ENCODE results near the gene ZNF385A. TPM values are rescaled to one million over a fixed set of nuclear protein-coding genes. Genes with fewer than 3 reads are reported as not detected.

ZNF385A gene
- total and polyA plus RNA-seq, 2 donors (not counting 3 experiments of a cell fraction or from before 2014, with no cell fraction given), result 1.6 to 7.9 TPM

- Histone ChIP-seq H3K4me1 (ENCODE audit: control insufficient read depth, extremely low read depth, insufficient read depth, low read length) (peaks cover 4% of the 10 kb centered on the region), H3K36me3 (ENCODE audit: control insufficient read depth in 2 of 2, extremely low read depth in 1 of 2, insufficient read depth in 2 of 2, low read length in 2 of 2) (no peaks in the 10 kb centered on the region), H3K27ac (ENCODE audit: insufficient read depth, low read depth, low read length) (no peak overlapping the region), H4K20me1 (replicated peaks; ENCODE audit: control insufficient read depth, extremely low read depth, insufficient read depth, low read length) (no peaks in the 10 kb centered on the region), H3K27me3 (ENCODE audit: control insufficient read depth in 2 of 2, insufficient read depth in 2 of 2, low read length in 2 of 2) (no peaks in the 10 kb centered on the region), H3K9ac (replicated peaks; ENCODE audit: extremely low read depth, insufficient read depth, low read length) (no peak overlapping the region), H3K9me1 (replicated peaks; ENCODE audit: control insufficient read depth, extremely low read depth, insufficient read depth, low read length) (no peaks in the 10 kb centered on the region), H3K4me2 (ENCODE audit: insufficient read depth, low read length) (no peak overlapping the region), H3K4me3 (replicated peaks in 1 of 3; ENCODE audit: insufficient read depth in 1 of 3, low read depth in 1 of 3, low read length in 3 of 3) (no peak overlapping the region), H2AFZ (ENCODE audit: low read depth, low read length) (no peak overlapping the region), H3K9me3 (replicated peaks; ENCODE audit: control insufficient read depth, insufficient read depth, low read length) (no peaks in the 10 kb centered on the region), H3K79me2 (ENCODE audit: control insufficient read depth, insufficient read depth, low read length) (peaks cover 9% of the 10 kb centered on the region)
- intact Hi-C loops (cut with micrococcal nuclease), result no loop called here
- dilution Hi-C loops (cut with MboI; ENCODE audit: extremely low pct_ligation_motif_present, low sequenced_read_pairs), result no loop called here
- BruUV-seq (replicated peaks), result no TSS peak
- DNase-seq (ENCODE audit: low read depth, low spot score), result no peak
- FAIRE-seq, result no peak
- ChIA-PET POLR2A (no interaction called here), CTCF (interaction anchor here (0.8 to 2.1 kb wide), 4 partner anchors 14 to 49 kb away, joined by 3 to 7 read pairs (median 4); no protein-coding TSS in a partner anchor)
- TF ChIP-seq FOS (IDR thresholded peaks at IDR 0.05; ENCODE audit: borderline replicate concordance, insufficient read depth, low read length), result no peak
- TF ChIP-seq EZH2 (IDR thresholded peaks at IDR 0.05; ENCODE audit: borderline replicate concordance, low read depth, low read length, severe bottlenecking), result no peak
- TF ChIP-seq POLR2A (IDR thresholded peaks at IDR 0.05; ENCODE audit: low read depth, low read length), result no peak
- TF ChIP-seq, protein P1, sequence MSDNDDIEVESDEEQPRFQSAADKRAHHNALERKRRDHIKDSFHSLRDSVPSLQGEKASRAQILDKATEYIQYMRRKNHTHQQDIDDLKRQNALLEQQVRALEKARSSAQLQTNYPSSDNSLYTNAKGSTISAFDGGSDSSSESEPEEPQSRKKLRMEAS (IDR thresholded peaks at IDR 0.05; ENCODE audit: insufficient read depth, insufficient read length), result no peak
- TF ChIP-seq POLR2AphosphoS5 (IDR thresholded peaks at IDR 0.05; ENCODE audit: insufficient read depth, low read depth, low read length), result no peak
- no peak for TF ChIP-seq JUN (IDR thresholded peaks at IDR 0.05; ENCODE audit: borderline replicate concordance, insufficient read depth, insufficient read length, low read depth)
- no peak for TF ChIP-seq GATA2 (IDR thresholded peaks at IDR 0.05; ENCODE audit: insufficient read depth, insufficient read length, low read depth, low read length)
- TF ChIP-seq MYC (IDR thresholded peaks at IDR 0.05; ENCODE audit: low read depth, low read length), result no peak
- no peak for TF ChIP-seq CTCF (IDR thresholded peaks at IDR 0.05; ENCODE audit: extremely low read depth in 1 of 2, insufficient read depth in 1 of 2, low read depth in 1 of 2, low read length in 2 of 2)
Observed at GRCh38 chr12:54321363-54321762, 63.2 kb downstream of the ZNF385A start.

MicroRNAs within 50 kb of the gene (microRNA counts, 767-probe panel; counts per million panel counts)
- microRNA hsa-miR-148b-3p, result 723 counts per million, percentile 96 among the panel's probes with 10 or more counts

Small RNA genes within 50 kb of the gene (microRNA-seq; reads per million reads assigned to microRNA genes)
- 175 reads per million, percentile 64 among the genes with 10 or more reads in this experiment for gene MIR148B (ENCODE audit: borderline number of aligned reads, borderline replicate concordance)

Small RNA genes within 50 kb of the gene (small RNA-seq; reads per million reads assigned to genes)
- gene MIR148B (ENCODE audit: insufficient read depth, insufficient read length, low read depth, low replicate concordance) (41.8 reads per million, percentile 90 among the genes with 10 or more reads in this experiment), gene RN7SL744P (ENCODE audit: insufficient read depth, insufficient read length, low read depth, low replicate concordance) (not detected)

Other genes with a start within 250 kb of the ZNF385A start
- gene SMUG1, start 195.7 kb downstream of the ZNF385A start, total RNA-seq, result 17.5 and 17.8 TPM in 2 replicates
- gene SMUG1, start 195.7 kb downstream of the ZNF385A start, polyA plus RNA-seq, result 36.4 and 41.6 TPM in 2 replicates
- gene CBX5, start 104.6 kb downstream of the ZNF385A start, total RNA-seq, result 111 TPM in 2 replicates
- gene CBX5, start 104.6 kb downstream of the ZNF385A start, polyA plus RNA-seq, result 20.4 and 22.8 TPM in 2 replicates
- gene HNRNPA1, start 104.0 kb downstream of the ZNF385A start, total RNA-seq, result 1,437 and 1,470 TPM in 2 replicates
- 340 and 566 TPM in 2 replicates for gene HNRNPA1, start 104.0 kb downstream of the ZNF385A start, polyA plus RNA-seq
- gene NFE2, start 83.7 kb downstream of the ZNF385A start, total RNA-seq, result not detected in 2 replicates
- not detected in 2 replicates for gene NFE2, start 83.7 kb downstream of the ZNF385A start, polyA plus RNA-seq
- gene COPZ1, start 59.6 kb downstream of the ZNF385A start, total RNA-seq, result 137 and 143 TPM in 2 replicates
- gene COPZ1, start 59.6 kb downstream of the ZNF385A start, polyA plus RNA-seq, result 169 and 174 TPM in 2 replicates
- gene GPR84, start 20.2 kb downstream of the ZNF385A start, total RNA-seq, result not detected in 2 replicates
- gene GPR84, start 20.2 kb downstream of the ZNF385A start, polyA plus RNA-seq, result 0.08 TPM in 1 of 2 replicates, not detected in the other
- gene ITGA5, start 34.5 kb upstream of the ZNF385A start, total RNA-seq, result 938 and 994 TPM in 2 replicates
- gene ITGA5, start 34.5 kb upstream of the ZNF385A start, polyA plus RNA-seq, result 657 and 731 TPM in 2 replicates
- not detected in 2 replicates for gene GTSF1, start 88.9 kb upstream of the ZNF385A start, total RNA-seq
- 14.1 and 15.4 TPM in 2 replicates for gene GTSF1, start 88.9 kb upstream of the ZNF385A start, polyA plus RNA-seq
- 0.07 and 0.09 TPM in 2 replicates for gene NCKAP1L, start 113.0 kb upstream of the ZNF385A start, total RNA-seq
- 0.13 and 0.17 TPM in 2 replicates for gene NCKAP1L, start 113.0 kb upstream of the ZNF385A start, polyA plus RNA-seq
- gene PDE1B, start 164.9 kb upstream of the ZNF385A start, total RNA-seq, result not detected in 2 replicates
- gene PDE1B, start 164.9 kb upstream of the ZNF385A start, polyA plus RNA-seq, result not detected in 2 replicates
- gene PPP1R1A, start 203.9 kb upstream of the ZNF385A start, total RNA-seq, result not detected in 2 replicates
- gene PPP1R1A, start 203.9 kb upstream of the ZNF385A start, polyA plus RNA-seq, result not detected in 2 replicates

All from endothelial cell of umbilical vein (primary cell).